Adipose tissue (tissue), 3 donors: ENCODE results near the gene C2. TPM values are rescaled to one million over a fixed set of nuclear protein-coding genes. Genes with fewer than 3 reads are reported as not detected.
"Not testable (repeated sequence)": the region's sequence is repeated elsewhere in the genome, so short reads cannot be mapped to it uniquely, and the experiment has no call there.

Experiments used
- H3K27ac ChIP-seq: one replicate; pipeline ENCODE4 v1.5.1; 2013; ENCODE audit warnings: low read depth, low read length
- WGBS, 3 donors: extraction: QIAGEN DNeasy Blood & Tissue Kit; methylation state at CpG; one replicate each; pipeline ENCODE4 v1.1.7; 2013; 5-methylcytosine and 5-hydroxymethylcytosine counted together
- polyA plus RNA-seq, 3 donors: library from polyadenylated mRNA; stranded (reverse); fragments of 200-250 nt; gene quantifications; one replicate each; pipeline ENCODE4 v1.2.3, GENCODE V29; 2013
- donor health status: healthy with polysubstance abuse.
- donor health status: Bipolar disorder and iron deficiency.
- donor health status: healthy.

C2 gene
- polyA plus RNA-seq, 3 donors, result 1.6 to 20.4 (median 18.2) TPM

DNA sequence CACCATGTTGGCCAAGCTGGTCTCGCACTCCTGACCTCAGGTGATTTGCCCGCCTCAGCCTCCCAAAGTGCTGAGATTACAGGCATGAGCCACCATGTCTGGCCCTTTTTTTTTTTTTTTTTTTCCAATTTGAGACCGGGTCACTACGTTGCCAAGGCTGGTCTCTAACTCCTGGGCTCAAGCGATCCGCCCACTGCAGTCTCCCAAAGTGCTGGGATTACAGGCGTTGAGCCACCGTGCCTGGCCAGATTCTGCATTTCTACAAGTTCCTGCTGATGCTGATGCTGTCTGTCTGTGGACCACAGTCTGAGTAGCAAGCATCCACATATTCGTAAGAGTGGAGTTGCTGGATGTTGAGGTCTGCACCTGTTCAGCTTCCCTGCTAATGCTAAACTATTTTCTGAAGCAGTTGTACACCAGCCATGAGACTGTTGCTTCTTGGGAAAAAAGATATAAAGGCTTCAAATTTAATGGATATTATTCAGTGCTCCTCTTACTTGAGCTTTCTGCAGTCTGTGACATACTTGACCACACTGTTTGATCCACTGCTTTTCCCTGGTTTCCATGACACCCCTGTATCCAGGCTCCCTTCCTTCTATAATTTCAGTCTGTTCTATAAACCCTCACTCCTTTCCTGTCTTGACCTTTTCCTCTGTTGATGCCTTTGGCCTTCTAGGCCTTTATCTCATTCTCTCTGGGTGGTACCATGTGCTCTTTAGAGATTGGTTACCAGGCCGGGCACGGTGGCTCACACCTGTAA is 15.5 kb upstream of the C2 start:
- no peak overlapping the region for H3K27ac ChIP-seq
- 66 to 78% (median 68%) methylated on average over 11 of the region's 11 CpGs for WGBS, 3 donors

DNA sequence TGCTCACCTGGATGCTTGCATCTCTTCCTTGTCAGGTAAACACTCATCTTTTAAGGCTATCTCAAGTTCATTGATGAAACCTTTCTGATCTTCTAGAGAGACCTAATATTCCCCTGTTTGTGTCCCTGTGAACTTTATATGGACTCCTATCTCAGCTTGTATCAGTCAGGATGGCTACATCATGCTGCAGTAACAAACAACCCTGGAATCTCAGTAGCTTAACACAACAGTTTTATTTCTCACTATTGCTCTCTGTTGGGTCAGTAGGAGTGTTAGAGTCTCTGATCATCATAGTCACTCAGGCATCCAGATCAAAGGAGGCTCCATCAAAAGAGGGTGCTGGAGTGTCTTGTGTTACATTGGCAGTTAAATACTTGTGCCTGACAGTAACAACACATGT is 12.2 kb upstream of the C2 start:
- H3K27ac ChIP-seq, result no peak overlapping the region

DNA sequence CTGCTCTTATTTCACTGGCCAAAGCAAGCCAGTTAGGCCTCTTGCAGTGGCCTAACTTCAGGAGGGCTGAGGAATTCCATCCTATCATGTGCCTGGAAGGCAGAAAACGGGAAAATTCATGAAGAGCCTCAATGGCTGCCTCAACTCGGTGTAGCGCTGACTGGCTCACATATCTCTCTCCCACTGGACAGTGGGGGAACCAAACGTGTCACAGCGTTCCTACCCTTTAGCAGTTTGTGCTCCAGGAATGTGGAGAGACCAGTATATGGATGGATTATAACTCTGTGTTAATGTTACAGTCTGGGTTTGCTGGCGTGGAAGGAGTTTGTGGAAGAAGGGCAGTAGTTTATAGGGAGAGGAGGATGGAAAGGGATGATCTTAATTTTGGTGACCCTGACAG is 11.8 kb upstream of the C2 start:
- WGBS, 3 donors, result 79 to 89% (median 88%) methylated on average over 6 of the region's 6 CpGs
- no peak overlapping the region for H3K27ac ChIP-seq

DNA sequence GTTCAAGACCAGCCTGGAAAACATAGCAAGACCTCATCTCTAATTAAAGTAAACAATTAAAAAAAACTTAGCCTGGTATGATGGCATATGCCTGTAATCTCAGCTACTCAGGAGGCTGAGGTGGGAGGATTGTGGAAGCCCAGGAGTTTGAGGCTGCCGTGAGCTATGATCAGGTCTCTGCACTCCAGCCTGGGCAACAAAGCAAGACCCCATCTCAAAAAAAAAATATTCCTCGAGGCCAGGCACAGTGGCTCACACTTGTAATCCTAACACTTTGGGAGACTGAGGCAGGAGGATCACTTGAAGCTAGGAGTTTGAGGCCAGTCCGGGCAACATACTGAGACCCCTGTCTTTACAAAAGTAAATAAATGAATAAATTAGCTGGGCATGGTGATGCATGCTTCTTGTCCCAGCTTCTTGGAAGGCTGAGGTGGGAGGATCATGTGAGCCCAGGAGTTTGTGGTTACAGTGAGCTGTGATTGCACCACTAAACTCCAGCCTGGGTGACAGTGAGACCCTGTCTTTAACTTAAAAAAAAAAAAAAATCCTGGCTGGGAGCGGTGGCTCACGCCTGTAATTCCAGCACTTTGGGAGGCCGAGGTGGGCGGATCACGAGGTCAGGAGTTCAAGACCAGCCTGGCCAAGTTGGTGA is 9.3 kb upstream of the C2 start:
- WGBS, 3 donors, result 65 to 85% (median 83%) methylated on average over 8 of the region's 8 CpGs
- no peak overlapping the region for H3K27ac ChIP-seq

DNA sequence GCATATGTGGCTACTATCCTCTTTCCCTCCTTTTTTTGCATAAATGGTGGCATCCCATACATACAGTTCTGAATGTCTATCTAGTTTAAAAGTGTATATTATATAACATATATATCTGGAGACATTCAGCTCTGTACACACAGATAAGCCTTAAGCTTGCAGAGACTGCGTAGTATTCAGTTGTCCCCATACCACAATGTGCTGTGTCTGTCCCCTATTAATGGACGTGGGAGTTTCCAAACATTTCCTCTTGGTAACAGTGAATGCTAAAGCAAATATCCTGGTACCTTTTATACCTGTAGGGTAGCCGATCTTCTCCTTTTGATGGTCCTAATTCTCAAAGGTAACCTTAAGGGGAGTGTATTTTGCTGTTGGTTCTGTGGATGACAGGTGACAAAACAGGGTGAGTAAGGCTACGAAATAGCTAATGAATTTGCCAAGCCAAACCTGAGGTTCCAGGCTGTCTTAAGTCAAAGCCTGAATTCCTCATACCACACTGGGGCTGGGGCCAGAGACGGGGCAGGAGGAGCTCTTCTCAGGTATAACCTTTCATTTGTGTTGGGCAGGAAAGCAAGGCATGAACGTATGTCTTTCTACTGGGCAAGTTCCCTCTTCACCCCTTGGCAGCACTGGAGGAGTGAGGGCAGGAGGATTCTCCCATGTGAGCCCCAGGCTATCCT is 7.8 kb upstream of the C2 start:
- H3K27ac ChIP-seq, result no peak overlapping the region
- 77 to 83% (median 78%) methylated on average over 6 of the region's 6 CpGs for WGBS, 3 donors

DNA sequence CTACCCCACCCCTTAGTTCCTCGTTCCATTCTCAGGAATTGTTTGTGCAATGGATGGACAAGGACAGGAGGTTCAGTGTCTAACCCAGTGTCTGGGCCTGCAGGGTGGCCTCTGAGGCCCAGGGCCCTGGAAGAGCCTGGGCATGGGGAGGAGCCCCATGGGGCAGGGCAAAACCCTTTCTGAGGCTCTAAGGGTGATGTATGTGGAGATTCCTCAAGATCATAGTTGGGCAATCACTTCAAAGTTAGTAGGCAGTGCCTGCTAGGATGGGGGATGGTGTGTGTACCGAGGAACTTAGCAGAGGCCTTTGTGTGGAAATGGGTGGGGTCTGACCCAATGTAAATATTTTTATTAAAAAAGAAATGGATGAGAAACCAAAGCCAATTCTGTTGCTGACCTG is 6.7 kb upstream of the C2 start:
- WGBS, 3 donors, result 43 to 79% (median 60%) methylated on average over 2 of the region's 2 CpGs
- no peak overlapping the region for H3K27ac ChIP-seq

DNA sequence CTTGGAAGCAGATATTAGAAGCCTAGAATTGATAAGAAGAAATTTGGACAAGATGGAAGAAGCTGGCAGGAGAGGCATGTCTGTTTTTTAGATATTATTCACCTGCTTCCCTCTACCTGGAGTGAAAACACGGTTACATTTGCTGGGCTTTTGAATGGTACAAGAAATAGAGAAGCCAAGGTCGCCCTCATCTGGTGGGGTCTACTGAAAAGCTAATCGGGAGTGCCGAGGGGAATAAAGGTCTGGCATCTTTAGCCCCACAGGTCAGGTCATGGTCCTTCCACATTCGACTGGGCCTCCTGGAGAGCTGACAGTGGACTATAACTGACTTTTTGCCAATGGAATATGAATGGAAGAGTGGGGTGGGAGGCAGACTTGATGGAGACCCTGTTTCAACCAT is 4.6 kb upstream of the C2 start:
- no peak overlapping the region for H3K27ac ChIP-seq
- 11 to 16% (median 14%) methylated on average over 5 of the region's 5 CpGs for WGBS, 3 donors

DNA sequence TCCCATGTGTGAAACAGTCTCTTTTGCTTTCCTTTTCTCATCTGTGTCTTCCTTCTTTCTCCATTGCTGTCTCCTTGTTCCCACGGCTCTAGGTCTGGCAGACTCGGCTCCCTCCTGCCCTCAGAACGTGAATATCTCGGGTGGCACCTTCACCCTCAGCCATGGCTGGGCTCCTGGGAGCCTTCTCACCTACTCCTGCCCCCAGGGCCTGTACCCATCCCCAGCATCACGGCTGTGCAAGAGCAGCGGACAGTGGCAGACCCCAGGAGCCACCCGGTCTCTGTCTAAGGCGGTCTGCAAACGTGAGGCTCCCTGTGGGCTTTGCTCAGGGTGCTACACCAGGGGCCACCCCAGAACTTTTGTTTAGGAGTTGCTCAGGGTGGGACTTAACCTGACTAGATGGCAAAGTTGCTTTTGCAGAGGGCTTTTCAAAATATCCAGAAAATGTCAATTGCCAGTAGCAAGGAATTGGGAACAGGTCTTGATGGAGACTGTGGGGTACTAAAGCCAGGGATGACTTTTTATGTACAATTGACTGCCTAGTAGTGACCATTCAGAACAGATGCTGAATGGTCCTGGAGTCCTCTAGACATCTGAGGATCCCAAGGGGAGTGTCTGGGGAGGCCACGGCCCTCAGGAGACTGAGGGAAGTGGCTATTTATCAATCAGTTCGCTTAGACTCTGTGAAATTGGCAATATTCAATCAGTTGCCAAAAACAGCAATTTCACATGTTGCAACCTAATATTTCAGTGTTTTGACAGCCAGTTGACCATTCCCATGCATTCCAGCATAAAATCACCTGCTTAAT is 550 bp downstream of the C2 start:
- no peak overlapping the region for H3K27ac ChIP-seq
- 71 to 78% (median 72%) methylated on average over 11 of the region's 11 CpGs for WGBS, 3 donors

DNA sequence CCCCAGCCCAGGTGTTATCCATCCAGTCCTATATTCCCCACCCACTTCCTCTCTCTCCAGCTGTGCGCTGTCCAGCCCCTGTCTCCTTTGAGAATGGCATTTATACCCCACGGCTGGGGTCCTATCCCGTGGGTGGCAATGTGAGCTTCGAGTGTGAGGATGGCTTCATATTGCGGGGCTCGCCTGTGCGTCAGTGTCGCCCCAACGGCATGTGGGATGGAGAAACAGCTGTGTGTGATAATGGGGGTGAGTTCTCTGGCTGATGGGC is 1.1 kb downstream of the C2 start:
- H3K27ac ChIP-seq, result no peak overlapping the region
- 75 to 77% (median 75%) methylated on average over 9 of the region's 9 CpGs for WGBS, 3 donors

DNA sequence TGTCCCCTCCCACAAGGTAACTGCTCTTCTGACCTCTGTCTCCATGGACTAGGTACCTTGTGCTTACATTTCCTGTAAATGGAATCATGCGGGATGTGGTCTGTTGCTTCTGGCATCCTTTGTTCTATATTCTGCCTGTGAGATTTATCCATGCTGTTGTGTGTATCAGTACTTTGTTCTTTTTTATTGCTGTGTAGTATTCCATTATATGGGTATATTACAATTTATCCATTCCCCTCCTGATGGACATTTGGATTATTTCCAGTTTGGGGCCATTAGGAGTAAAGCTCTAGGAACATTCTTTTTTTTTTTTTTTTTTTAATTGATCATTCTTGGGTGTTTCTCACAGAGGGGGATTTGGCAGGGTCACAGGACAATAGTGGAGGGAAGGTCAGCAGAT is 3.4 kb downstream of the C2 start:
- H3K27ac ChIP-seq, result no peak overlapping the region
- WGBS, 3 donors, result 86 to 94% (median 88%) methylated on average over 1 of the region's 1 CpG

DNA sequence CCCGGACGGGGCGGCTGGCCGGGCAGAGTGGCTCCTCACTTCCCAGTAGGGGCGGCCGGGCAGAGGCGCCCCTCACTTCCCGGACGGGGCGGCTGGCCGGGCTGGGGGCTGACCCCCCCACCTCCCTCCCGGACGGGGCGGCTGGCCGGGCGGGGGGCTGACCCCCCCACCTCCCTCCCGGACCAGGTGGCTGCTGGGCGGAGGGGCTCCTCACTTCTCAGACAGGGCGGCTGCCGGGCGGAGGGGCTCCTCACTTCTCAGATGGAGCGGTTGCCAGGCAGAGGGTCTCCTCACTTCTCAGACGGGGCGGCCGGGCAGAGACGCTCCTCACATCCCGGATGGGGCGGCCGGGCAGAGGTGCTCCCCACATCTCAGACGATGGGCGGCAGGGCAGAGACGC is 4.6 kb downstream of the C2 start:
- 93 to 100% (median 97%) methylated on average over 1 to 32 of the region's 32 CpGs for WGBS, 3 donors
- not testable (repeated sequence) for H3K27ac ChIP-seq

DNA sequence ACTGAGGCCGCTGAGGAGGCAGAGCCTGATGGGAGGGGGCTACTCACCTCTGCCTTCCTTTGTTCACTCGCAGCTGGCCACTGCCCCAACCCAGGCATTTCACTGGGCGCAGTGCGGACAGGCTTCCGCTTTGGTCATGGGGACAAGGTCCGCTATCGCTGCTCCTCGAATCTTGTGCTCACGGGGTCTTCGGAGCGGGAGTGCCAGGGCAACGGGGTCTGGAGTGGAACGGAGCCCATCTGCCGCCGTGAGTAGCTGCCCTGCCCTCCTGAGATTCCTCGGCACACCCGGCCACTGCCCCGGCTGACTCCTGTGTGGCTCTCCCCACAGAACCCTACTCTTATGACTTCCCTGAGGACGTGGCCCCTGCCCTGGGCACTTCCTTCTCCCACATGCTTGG is 6.0 kb downstream of the C2 start:
- 81 to 90% (median 89%) methylated on average over 19 of the region's 19 CpGs for WGBS, 3 donors
- H3K27ac ChIP-seq, result no peak overlapping the region

DNA sequence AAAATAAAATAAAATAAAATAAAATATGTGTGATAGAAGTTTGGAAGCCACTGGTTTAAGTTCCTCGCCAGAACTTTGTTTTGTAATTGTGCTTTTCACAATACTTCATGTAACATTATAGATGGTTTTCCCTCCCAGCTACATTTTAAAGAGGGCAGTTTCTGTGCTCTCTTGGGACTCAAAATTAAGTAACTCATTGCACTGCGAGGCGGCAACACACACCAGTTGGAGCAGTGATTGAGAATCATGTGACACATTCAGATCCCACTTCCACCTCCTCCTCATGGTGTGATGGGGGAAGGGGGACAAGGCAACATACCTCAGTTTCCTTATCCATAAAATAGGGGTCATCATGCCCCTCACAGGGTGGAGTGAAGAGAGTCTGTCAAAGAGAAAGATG is 7.5 kb downstream of the C2 start:
- 52 to 70% (median 55%) methylated on average over 3 of the region's 3 CpGs for WGBS, 3 donors

DNA sequence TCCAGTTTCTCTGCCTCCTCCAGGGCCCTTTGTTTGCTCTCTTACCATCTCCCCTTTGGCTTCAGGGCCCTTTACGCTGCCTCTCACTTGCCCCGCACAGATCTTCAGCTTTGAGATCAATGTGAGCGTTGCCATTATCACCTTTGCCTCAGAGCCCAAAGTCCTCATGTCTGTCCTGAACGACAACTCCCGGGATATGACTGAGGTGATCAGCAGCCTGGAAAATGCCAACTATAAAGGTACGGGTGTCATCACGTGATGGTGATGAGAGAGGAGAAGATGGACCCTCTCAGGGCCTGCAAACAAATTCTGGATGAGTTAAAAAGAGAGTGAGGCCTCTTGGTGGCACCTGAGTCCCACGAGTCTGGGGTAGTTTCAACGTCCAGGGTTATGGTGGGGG is 8.3 kb downstream of the C2 start:
- no peak overlapping the region for H3K27ac ChIP-seq
- 66 to 85% (median 85%) methylated on average over 9 of the region's 9 CpGs for WGBS, 3 donors

More for the DNA sequence above, 7.5 kb downstream of the C2 start:
- H3K27ac ChIP-seq, result no peak overlapping the region

DNA sequence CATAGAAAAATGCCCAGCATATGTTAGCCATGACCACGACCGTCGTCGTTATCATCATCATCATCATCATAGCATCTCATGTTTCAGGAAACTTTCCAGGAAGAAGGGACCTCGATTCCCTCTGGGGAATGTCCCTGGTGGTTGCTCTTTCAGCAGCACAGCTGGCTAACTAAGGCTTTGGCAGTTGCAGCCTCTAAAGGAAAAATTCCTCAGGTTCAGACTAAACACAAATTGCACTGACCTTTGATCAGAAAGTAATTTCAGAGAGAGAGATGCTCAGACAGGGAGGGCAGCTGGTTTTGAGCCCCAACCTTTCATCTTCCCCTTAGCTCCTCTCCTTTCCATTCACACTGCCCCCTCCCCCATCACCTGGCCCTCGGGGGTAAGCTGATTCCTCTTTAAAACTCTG is 12.7 kb downstream of the C2 start:
- WGBS, 3 donors, result 4 to 20% (median 19%) methylated on average over 6 of the region's 6 CpGs
- H3K27ac ChIP-seq, result no peak overlapping the region

DNA sequence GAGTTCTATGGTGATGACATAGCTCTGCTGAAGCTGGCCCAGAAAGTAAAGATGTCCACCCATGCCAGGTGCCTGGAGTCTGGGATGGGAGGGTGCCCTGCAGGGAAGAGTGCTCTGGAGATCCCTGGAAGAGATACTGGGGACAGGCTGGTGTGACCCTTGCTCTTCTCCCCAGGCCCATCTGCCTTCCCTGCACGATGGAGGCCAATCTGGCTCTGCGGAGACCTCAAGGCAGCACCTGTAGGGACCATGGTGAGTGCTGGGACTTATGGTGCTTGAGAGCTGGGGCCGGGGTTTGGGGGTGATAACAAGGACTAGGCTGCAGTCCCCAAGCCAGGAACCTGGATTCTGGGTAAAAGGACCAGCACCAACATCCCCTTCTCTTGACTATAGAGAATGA is 16.2 kb downstream of the C2 start:
- 80 to 88% (median 85%) methylated on average over 3 of the region's 3 CpGs for WGBS, 3 donors
- H3K27ac ChIP-seq, result no peak overlapping the region

DNA sequence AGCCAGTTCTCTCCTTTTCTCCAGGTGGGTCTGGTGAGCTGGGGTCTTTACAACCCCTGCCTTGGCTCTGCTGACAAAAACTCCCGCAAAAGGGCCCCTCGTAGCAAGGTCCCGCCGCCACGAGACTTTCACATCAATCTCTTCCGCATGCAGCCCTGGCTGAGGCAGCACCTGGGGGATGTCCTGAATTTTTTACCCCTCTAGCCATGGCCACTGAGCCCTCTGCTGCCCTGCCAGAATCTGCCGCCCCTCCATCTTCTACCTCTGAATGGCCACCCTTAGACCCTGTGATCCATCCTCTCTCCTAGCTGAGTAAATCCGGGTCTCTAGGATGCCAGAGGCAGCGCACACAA is 17.6 kb downstream of the C2 start:
- WGBS, 3 donors, result 67 to 82% (median 71%) methylated on average over 9 of the region's 9 CpGs
- no peak overlapping the region for H3K27ac ChIP-seq

DNA sequence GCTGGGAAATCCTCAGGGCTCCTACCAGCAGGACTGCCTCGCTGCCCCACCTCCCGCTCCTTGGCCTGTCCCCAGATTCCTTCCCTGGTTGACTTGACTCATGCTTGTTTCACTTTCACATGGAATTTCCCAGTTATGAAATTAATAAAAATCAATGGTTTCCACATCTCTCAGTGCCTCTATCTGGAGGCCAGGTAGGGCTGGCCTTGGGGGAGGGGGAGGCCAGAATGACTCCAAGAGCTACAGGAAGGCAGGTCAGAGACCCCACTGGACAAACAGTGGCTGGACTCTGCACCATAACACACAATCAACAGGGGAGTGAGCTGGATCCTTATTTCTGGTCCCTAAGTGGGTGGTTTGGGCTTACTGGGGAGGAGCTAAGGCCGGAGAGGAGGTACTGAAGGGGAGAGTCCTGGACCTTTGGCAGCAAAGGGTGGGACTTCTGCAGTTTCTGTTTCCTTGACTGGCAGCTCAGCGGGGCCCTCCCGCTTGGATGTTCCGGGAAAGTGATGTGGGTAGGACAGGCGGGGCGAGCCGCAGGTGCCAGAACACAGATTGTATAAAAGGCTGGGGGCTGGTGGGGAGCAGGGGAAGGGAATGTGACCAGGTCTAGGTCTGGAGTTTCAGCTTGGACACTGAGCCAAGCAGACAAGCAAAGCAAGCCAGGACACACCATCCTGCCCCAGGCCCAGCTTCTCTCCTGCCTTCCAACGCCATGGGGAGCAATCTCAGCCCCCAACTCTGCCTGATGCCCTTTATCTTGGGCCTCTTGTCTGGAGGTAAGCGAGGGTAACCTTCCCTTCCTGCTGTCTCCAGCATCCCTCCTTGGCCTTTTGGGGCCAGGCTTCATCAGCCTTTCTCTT is 18.2 kb downstream of the C2 start, which contains the start of gene CFB:
CFB (plus strand) TSS at position 589 of the 863 bp plus-strand sequence; CDS start at position 716, 127 bp downstream.
- peak within 1 kb of the TSS; percentile 44 for H3K27ac ChIP-seq
- WGBS, 3 donors, result 37 to 46% (median 43%) methylated on average over 11 of the region's 11 CpGs
